ENCODE measurements around the gene GRK6.

The GRK6 gene

DNA sequence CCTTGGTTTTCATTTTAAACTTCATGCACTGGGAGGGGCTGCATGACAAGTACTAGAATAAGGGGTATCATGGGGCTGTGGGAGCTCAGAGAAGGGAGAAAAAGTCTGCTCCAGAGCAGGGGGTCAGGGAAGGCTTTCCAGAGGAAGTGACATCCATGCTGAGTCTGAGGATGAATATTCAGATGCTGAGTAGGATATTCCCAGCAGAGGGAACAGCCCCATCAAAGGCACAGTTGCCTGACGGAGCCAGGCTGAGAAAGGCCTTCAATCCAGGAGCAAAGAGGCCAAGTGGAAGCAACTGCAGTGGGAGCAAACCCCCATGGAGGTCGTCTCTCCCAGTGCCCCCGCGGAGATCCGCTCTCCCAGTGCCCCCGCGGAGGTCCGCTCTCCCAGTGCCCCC, 30.4 kb upstream of the GRK6 start:
- Histone ChIP-seq H3K27me3 (no peaks in the 10 kb centered on the region), H3K4me3 (ENCODE audit: low read depth, low read length) (no peak overlapping the region), H3K9me3 (no peaks in the 10 kb centered on the region), H3K4me1 (no peaks in the 10 kb centered on the region), H3K36me3 (no peaks in the 10 kb centered on the region)
- no peak for DNase-seq
- TF ChIP-seq, protein P1, sequence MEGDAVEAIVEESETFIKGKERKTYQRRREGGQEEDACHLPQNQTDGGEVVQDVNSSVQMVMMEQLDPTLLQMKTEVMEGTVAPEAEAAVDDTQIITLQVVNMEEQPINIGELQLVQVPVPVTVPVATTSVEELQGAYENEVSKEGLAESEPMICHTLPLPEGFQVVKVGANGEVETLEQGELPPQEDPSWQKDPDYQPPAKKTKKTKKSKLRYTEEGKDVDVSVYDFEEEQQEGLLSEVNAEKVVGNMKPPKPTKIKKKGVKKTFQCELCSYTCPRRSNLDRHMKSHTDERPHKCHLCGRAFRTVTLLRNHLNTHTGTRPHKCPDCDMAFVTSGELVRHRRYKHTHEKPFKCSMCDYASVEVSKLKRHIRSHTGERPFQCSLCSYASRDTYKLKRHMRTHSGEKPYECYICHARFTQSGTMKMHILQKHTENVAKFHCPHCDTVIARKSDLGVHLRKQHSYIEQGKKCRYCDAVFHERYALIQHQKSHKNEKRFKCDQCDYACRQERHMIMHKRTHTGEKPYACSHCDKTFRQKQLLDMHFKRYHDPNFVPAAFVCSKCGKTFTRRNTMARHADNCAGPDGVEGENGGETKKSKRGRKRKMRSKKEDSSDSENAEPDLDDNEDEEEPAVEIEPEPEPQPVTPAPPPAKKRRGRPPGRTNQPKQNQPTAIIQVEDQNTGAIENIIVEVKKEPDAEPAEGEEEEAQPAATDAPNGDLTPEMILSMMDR (IDR thresholded peaks at IDR 0.05; ENCODE audit: low read depth, low read length) = no peak

- no peaks in the 10 kb centered on the region for H3K4me1 ChIP-seq
- TF ChIP-seq, protein P1 (IDR thresholded peaks at IDR 0.05; ENCODE audit: low read depth, low read length) = no peak
- no peak overlapping the region for H3K4me3 ChIP-seq (ENCODE audit: low read depth, low read length)
- no peak for DNase-seq
- no peaks in the 10 kb centered on the region for H3K27me3 ChIP-seq
- no peaks in the 10 kb centered on the region for H3K9me3 ChIP-seq
- no peaks in the 10 kb centered on the region for H3K36me3 ChIP-seq
Observed at GRCh38 chr5:177396807-177397206, 29.7 kb upstream of the GRK6 start.

DNA sequence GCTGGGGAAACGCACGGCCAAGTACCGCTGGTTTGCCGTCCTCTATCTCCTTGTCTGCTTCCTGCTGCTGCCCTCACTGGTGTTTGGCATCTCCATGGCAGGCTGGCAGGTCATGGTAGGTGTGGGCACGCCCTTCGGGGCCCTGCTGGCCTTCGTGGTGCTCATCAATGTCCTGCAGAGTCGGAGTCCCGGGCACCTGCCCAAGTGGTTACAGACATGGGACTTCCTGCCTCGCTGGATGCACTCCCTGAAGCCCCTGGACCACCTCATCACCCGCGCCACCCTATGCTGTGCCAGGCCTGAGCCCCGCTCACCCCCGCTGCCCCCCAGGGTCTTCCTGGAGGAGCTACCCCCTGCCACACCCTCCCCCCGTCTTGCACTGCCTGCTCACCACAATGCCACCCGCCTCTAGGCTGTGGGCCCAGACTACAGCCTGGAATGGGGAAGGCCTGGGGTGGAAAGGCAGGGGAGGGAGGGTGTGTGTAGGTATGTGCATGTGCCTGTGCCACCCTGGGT, 28.5 kb upstream of the GRK6 start:
- TF ChIP-seq, protein P1 (IDR thresholded peaks at IDR 0.05; ENCODE audit: low read depth, low read length) = no peak
- no peaks in the 10 kb centered on the region for H3K9me3 ChIP-seq
- H3K4me3 ChIP-seq (ENCODE audit: low read depth, low read length) = no peak overlapping the region
- 0 out of 2 replicates have a peak, but pooled peaks cover 2% of the 10 kb centered on the region for H3K4me1 ChIP-seq
- H3K36me3 ChIP-seq = no peaks in the 10 kb centered on the region
- no peak for DNase-seq
- H3K27me3 ChIP-seq = no peaks in the 10 kb centered on the region

DNA sequence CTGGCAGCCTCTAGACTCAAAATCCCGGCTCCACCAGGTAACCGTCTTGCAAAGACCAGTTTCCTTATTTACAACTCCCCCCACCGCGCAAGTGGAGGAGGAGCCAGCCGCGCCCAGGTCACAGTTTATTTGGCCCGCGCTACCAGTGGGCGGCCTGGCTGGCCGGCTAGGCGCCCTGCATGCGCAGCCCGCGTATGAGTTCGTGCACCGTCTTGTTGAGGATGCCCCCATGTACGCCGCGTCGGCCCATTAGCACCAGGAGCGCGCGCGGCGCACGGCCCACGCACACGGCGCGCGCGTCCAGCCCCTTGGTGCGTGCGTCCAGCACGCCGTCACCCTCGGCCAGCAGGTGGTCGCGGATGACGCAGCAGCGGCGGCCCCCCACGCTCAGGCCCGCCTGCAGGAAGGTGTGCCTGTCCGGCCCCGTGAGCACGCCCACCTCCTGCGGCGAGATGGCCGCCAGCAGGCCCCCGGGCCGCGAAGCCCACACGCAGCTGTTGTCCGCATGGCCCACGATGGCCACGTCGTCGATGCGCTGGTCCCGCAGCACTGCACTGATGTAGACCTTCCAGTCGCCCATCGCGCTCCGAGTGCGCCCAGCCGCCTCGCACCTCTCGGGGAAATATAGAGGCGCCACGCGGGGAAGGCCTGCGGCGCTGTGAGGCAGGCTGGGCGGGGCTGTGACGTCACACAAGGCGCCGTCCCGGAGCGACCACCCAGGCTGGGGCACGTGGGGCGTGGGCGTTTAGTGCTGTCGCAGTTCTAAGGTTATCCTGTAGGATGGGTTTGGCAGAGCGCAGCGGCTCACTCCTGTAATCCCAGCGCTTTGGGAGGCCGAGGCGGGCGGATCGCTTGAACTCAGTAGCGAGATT, 26.2 kb upstream of the GRK6 start, which contains the start of gene PFN3:
TSS of gene PFN3 (minus strand) at position 665 of the 872 bp plus-strand sequence. CDS start at position 580, 85 bp downstream.
- Histone ChIP-seq H3K36me3 (no peaks in the 10 kb centered on the region), H3K4me1 (peaks cover 8% of the 10 kb centered on the region), H3K4me3 (ENCODE audit: low read depth, low read length) (no peak within 1 kb of the TSS), H3K9me3 (no peaks in the 10 kb centered on the region), H3K27me3 (no peaks in the 10 kb centered on the region)
- no peak for DNase-seq
- TF ChIP-seq, protein P1 (IDR thresholded peaks at IDR 0.05; ENCODE audit: low read depth, low read length) = no peak

GRCh38 chr5:177402271-177403043, 24.0 kb upstream of the GRK6 start:
- Histone ChIP-seq H3K4me1 (peaks cover 8% of the 10 kb centered on the region), H3K36me3 (no peaks in the 10 kb centered on the region), H3K9me3 (no peaks in the 10 kb centered on the region), H3K27me3 (no peaks in the 10 kb centered on the region), H3K4me3 (ENCODE audit: low read depth, low read length) (peak overlapping the region; percentile 66)
- peak; percentile 88 for DNase-seq
- TF ChIP-seq, protein P1 (IDR thresholded peaks at IDR 0.05; ENCODE audit: low read depth, low read length) = peak; percentile 61
